Naive B cell (primary cell): Measurements from ENCODE around the gene FAM53C. TPM values are rescaled to one million over a fixed set of nuclear protein-coding genes. Genes with fewer than 3 reads are reported as not detected.
A peak's percentile ranks its signal among the peaks of the same experiment; 100 is the strongest.

Experiments used
- ATAC-seq, 2 donors: fragments of 150-1000 bp; cut with Tn5 transposase; 2 replicates each; pipeline ENCODE4 v1.10.0; 2021; ENCODE audit warnings: low read depth in 2 of 2, mild to moderate bottlenecking in 2 of 2, moderate library complexity in 2 of 2
- DNase-seq: peaks from one replicate; pipeline ENCODE4 v3.0.0; 2022
- H3K27ac Mint-ChIP-seq, 6 donors: one replicate each; pipeline ENCODE4 v1.8.0; 2020 to 2022; ENCODE audit warnings: mild to moderate bottlenecking in 6 of 6, mixed read lengths in 6 of 6, moderate library complexity in 5 of 6, inconsistent platforms in 2 of 6
- H3K27me3 Mint-ChIP-seq, 3 donors: one replicate each; pipeline ENCODE4 v1.8.0; 2021 to 2022; ENCODE audit warnings: mixed read lengths in 3 of 3, mild to moderate bottlenecking in 1 of 3
- H3K36me3 Mint-ChIP-seq, 2 donors: one replicate each; pipeline ENCODE4 v1.8.0; 2020 to 2022; ENCODE audit warnings: mixed read lengths in 2 of 2, inconsistent platforms in 1 of 2, mild to moderate bottlenecking in 1 of 2
- H3K4me1 Mint-ChIP-seq, 3 donors: one replicate each; pipeline ENCODE4 v1.8.0; 2020 to 2022; ENCODE audit warnings: mixed read lengths in 3 of 3, inconsistent platforms in 1 of 3, mild to moderate bottlenecking in 1 of 3, moderate library complexity in 1 of 3
- H3K4me3 Mint-ChIP-seq, 8 donors: one replicate each; pipeline ENCODE4 v1.8.0; 2020 to 2022; ENCODE audit warnings: mild to moderate bottlenecking in 8 of 8, mixed read lengths in 8 of 8, moderate library complexity in 8 of 8, inconsistent platforms in 2 of 8
- H3K9me3 Mint-ChIP-seq, 7 donors: one replicate each; pipeline ENCODE4 v1.8.0; 2020 to 2022; ENCODE audit warnings: mixed read lengths in 7 of 7, mild to moderate bottlenecking in 5 of 7, inconsistent platforms in 2 of 7, moderate library complexity in 1 of 7
- polyA plus RNA-seq, 6 donors: library from polyadenylated mRNA; unstranded; fragments of 300-500 nt; fragmentation: Illumina TruSeq; gene quantifications; one replicate each; pipeline ENCODE4 v1.2.3, GENCODE V29; 2021; ENCODE audit warnings: low read depth in 6 of 6

Gene FAM53C
- polyA plus RNA-seq, 6 donors from 2014 or later, result 24.2 to 37.9 (median 30.7) TPM

DNA sequence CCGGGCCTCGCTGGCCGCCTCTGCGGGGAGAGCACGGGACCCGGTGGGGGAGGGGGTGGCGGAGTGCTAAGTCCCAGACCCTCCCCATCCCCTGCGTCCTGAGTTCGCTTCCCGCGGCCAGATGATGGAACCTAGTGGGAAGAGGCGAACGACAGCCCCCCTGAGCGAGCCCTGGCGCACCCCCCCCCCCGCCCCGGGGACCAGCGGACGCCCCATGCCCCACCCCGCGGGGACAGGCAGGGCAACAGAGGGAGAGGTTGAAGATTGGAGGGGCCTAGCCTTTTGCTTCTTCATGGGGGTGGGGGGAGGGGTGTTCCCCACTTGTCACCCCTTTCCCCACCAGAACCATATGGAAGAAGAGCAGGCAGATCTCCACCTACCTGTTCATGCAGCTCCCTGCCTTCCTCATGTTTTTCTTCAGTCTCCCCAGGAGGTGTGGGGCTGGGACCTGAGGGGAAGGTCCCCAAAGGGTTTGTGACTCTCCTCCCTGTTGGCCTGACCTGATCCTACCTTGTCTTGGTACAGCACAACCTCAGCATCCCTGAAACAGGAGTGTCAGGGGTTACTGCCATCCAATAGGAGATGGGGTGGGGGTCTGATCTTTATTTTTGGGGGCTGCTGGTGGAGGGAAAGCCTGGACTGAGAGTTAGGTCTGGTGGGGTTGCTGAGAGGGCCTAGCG is 485 bp downstream of the FAM53C start:
- Mint-ChIP-seq H3K27ac (peak overlapping the region; percentile 91 to 100 (median 94)), H3K36me3 (peaks cover 0 to 9% of the 10 kb centered on the region in 2 donors), H3K4me3 (peak overlapping the region; percentile 81 to 99 (median 96)), H3K4me1 (peaks cover 35 to 37% (median 36%) of the 10 kb centered on the region in 3 donors), H3K27me3 (no peaks in the 10 kb centered on the region), H3K9me3 (no peaks in the 10 kb centered on the region)
- DNase-seq (peak; percentile 9), ATAC-seq (peak in 1 of 2 donors; percentile 0)

DNA sequence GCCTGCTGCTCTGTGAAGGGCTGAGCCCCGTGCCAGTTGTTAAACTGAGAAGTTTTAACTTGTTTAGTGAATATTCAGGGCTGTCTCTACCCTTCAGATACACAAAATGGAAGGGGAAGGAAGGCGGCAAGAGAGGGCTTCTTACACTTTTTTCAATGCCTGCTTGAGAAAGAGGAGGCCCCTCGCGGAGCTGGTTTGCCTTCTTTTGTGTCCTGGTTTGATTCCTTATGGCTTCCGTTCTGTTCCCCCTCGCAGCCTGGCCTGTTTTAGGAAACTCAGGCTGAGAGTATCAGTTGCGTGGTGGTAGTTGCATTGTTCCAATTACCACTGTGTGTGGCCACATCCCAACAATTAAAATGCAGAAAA is 1.0 kb downstream of the FAM53C start:
- H3K4me3 Mint-ChIP-seq, result peak overlapping the region; percentile 81 to 99 (median 94)
- peak; percentile 8 for DNase-seq
- H3K9me3 Mint-ChIP-seq, result no peaks in the 10 kb centered on the region
- no peak for ATAC-seq
- H3K27ac Mint-ChIP-seq, result peak overlapping the region; percentile 91 to 100 (median 94)
- no peaks in the 10 kb centered on the region for H3K27me3 Mint-ChIP-seq
- H3K4me1 Mint-ChIP-seq, result peaks cover 35 to 37% (median 36%) of the 10 kb centered on the region in 3 donors
- H3K36me3 Mint-ChIP-seq, result peaks cover 0 to 9% of the 10 kb centered on the region in 2 donors

DNA sequence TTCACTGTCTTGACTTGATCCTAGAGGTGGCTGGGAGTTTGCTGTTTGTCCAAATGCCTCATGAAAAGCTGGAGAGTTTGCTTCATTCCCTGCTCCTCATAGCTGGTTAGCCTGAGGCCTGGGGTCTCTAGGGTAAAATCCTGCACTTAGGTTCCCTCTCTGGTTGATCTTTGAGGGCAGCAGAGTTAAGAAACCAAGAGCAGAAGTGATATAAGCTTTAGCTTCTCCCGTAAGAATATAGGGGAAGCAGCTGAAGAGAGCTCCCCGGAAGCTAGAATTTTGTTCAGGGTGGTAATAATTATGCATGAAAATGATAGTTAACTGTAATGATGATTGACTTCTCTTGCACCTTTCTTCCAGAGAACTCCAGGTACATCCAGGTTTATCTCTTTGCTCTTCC is 1.4 kb downstream of the FAM53C start:
- Mint-ChIP-seq H3K4me3 (peak overlapping the region; percentile 81 to 99 (median 94)), H3K27me3 (no peaks in the 10 kb centered on the region), H3K4me1 (peaks cover 35 to 37% (median 36%) of the 10 kb centered on the region in 3 donors), H3K9me3 (no peaks in the 10 kb centered on the region), H3K27ac (peak overlapping the region; percentile 91 to 100 (median 94)), H3K36me3 (peaks cover 0 to 9% of the 10 kb centered on the region in 2 donors)
- ATAC-seq (no peak), DNase-seq (peak; percentile 18)

DNA sequence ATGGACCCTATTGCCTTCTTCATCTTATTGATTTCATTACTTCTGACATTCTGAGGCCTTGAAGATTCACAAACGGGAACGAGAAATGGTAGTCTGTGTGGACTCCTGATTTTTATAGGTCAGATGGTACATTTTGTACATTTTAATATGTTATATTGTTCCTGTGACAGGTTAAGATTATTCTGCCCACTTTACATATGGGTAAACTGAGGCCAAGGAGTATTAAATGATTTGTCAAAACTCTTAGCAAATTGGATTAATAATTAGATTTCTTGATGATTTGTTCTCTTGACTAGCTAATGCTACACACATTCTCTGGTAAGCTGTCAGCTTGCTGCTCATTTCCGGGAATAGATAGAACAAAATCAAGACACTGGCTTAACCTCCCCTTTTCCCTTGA is 1.9 kb downstream of the FAM53C start:
- peak overlapping the region; percentile 81 to 99 (median 94) for H3K4me3 Mint-ChIP-seq
- H3K36me3 Mint-ChIP-seq, result peaks cover 0 to 9% of the 10 kb centered on the region in 2 donors
- ATAC-seq (no peak), DNase-seq (no peak)
- H3K27ac Mint-ChIP-seq, result peak overlapping the region in 3 of 6 donors; percentile 84 to 100 (median 99)
- no peaks in the 10 kb centered on the region for H3K27me3 Mint-ChIP-seq
- no peaks in the 10 kb centered on the region for H3K9me3 Mint-ChIP-seq
- H3K4me1 Mint-ChIP-seq, result peaks cover 35 to 37% (median 36%) of the 10 kb centered on the region in 3 donors

DNA sequence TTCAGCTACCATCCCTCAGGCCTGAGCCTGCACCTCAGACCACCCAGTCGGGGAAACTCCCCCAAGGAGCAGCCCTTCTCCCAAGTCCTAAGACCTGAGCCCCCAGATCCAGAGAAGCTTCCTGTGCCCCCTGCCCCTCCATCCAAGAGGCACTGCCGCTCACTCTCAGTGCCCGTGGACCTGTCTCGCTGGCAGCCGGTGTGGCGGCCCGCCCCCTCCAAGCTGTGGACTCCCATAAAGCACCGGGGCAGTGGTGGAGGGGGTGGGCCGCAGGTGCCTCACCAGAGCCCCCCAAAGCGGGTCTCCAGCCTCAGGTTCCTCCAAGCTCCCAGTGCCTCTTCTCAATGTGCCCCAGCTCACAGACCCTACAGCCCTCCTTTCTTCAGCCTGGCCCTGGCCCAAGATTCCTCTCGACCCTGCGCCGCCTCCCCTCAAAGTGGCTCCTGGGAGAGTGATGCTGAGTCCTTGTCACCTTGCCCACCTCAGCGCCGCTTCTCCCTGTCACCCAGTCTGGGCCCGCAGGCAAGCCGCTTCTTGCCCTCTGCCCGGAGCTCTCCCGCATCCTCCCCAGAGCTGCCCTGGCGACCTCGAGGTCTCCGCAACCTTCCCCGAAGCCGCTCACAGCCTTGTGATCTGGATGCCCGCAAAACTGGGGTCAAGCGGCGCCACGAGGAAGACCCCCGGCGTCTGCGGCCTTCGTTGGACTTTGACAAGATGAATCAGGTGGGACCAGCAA is 7.0 kb downstream of the FAM53C start:
- peaks cover 19 to 21% (median 19%) of the 10 kb centered on the region in 3 donors for H3K4me1 Mint-ChIP-seq
- peak overlapping the region in 2 of 6 donors; percentile 4 to 37 for H3K27ac Mint-ChIP-seq
- DNase-seq (no peak), ATAC-seq (no peak)
- H3K36me3 Mint-ChIP-seq, result peaks cover 14 to 15% of the 10 kb centered on the region in 2 donors
- H3K9me3 Mint-ChIP-seq, result no peaks in the 10 kb centered on the region
- H3K4me3 Mint-ChIP-seq, result no peak overlapping the region
- H3K27me3 Mint-ChIP-seq, result no peaks in the 10 kb centered on the region

DNA sequence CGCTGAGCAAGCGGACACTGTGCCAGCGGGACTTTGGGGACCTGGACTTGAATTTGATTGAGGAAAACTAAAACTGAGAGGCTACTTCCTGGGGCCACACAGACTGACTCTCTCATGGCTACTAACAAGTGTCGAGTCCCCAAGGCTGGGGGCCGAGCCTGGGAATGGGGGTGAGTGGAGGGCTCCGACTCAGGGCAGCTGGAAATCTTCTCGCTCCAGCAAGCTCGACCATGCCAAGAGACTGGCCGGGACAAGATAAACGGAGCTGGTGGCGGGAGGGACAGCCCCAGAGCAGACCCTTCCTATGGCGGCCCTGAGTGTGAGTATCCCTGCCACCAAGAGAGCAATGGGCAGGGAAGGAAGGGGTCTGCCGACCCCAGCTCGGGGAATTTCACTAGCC is 8.8 kb downstream of the FAM53C start:
- H3K4me1 Mint-ChIP-seq, result peaks cover 14 to 18% (median 16%) of the 10 kb centered on the region in 3 donors
- H3K27me3 Mint-ChIP-seq, result no peaks in the 10 kb centered on the region
- DNase-seq, result no peak
- no peak for ATAC-seq
- no peak overlapping the region for H3K4me3 Mint-ChIP-seq
- H3K9me3 Mint-ChIP-seq, result peaks cover 0 to 3% (median 2%) of the 10 kb centered on the region in 7 donors
- peaks cover 5 to 15% of the 10 kb centered on the region in 2 donors for H3K36me3 Mint-ChIP-seq
- peak overlapping the region in 1 of 6 donors; percentile 83 for H3K27ac Mint-ChIP-seq

DNA sequence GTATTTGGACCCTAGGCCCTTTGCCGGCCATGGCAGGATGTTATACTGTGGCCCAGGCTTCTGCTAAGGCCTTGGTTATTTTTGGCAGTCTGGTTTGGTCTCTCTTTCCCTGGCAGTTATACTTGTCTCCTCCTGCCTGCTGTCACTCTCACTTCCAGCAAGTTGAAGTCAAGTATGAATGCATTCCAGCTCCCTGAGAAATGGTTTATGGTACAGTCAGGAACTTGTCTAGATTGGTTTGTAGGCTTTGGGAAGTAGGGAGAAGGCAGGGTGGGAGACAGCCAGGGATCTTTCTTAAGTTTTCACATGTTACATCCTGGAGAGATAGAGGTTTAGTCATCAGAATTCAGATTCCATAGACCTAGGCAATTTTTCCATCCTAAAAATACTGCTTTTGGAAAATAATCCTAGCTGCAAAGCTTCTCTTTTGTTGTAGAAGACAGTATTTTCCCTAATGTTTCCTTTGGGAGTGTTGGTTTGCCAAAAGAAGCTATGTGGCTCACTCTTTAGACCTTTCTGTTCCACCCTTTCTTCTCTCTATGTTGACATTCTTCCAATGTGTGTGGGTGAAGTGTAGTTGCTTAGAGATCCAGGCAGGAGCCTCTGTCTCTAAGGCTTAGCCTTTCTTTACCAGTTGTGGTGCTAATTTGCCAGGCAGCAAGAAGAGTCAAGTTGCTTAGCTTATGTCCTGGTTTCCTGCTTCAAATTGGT is 11.9 kb downstream of the FAM53C start:
- Mint-ChIP-seq H3K27me3 (no peaks in the 10 kb centered on the region), H3K4me1 (peaks cover 31 to 37% (median 34%) of the 10 kb centered on the region in 3 donors), H3K4me3 (peak overlapping the region in 4 of 8 donors; percentile 32 to 86 (median 62)), H3K27ac (peak overlapping the region in 4 of 6 donors; percentile 11 to 81 (median 36)), H3K36me3 (peaks cover 9 to 20% of the 10 kb centered on the region in 2 donors), H3K9me3 (peaks cover 0 to 7% (median 4%) of the 10 kb centered on the region in 7 donors)
- ATAC-seq (no peak), DNase-seq (no peak)

DNA sequence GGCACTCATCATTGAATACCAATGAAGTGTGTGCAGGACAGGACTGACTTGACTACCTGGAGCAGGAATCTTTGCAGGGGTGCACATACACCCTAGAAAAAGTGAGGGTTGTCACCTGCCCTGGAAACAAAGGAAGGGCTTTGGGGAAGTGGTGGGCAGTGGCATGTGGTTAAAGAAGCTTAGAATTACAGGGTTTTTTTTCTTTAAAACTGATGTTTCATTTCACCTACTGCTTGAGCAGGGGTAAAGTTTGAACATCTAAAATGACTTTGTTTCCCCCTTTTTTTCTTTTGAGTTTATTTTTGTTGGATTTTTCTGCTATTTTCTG is 12.5 kb downstream of the FAM53C start:
- H3K27me3 Mint-ChIP-seq, result no peaks in the 10 kb centered on the region
- H3K4me3 Mint-ChIP-seq, result peak overlapping the region in 5 of 8 donors; percentile 39 to 86 (median 59)
- no peak for DNase-seq
- peak overlapping the region in 4 of 6 donors; percentile 11 to 84 (median 46) for H3K27ac Mint-ChIP-seq
- H3K9me3 Mint-ChIP-seq, result peaks cover 0 to 7% (median 4%) of the 10 kb centered on the region in 7 donors
- H3K4me1 Mint-ChIP-seq, result peaks cover 37 to 42% (median 40%) of the 10 kb centered on the region in 3 donors
- no peak for ATAC-seq
- peaks cover 10 to 19% of the 10 kb centered on the region in 2 donors for H3K36me3 Mint-ChIP-seq

DNA sequence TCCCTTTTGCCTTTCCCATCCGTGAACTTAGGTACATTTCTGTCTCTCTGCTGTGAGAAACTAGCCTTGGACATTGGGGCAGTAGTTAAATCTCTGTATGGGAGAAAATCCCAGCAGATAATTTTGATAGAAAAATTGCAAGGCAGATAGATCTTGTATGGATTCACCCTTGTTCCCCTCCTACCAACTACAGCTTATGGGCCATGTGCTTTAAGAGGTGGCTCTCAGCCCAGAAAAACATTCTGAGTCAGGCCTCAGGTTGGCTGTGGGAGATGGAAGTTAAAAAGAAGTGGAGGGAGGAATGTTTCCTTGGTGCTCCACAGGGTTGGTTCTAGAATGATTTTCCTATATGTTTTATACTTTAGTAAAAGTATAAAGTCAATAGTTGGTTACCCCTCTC is 13.0 kb downstream of the FAM53C start:
- Mint-ChIP-seq H3K36me3 (peaks cover 5 to 14% of the 10 kb centered on the region in 2 donors), H3K4me1 (peaks cover 42 to 48% (median 44%) of the 10 kb centered on the region in 3 donors), H3K9me3 (peaks cover 0 to 7% (median 4%) of the 10 kb centered on the region in 7 donors), H3K27me3 (no peaks in the 10 kb centered on the region), H3K27ac (no peak overlapping the region), H3K4me3 (peak overlapping the region in 1 of 8 donors; percentile 86)
- ATAC-seq (no peak), DNase-seq (no peak)

DNA sequence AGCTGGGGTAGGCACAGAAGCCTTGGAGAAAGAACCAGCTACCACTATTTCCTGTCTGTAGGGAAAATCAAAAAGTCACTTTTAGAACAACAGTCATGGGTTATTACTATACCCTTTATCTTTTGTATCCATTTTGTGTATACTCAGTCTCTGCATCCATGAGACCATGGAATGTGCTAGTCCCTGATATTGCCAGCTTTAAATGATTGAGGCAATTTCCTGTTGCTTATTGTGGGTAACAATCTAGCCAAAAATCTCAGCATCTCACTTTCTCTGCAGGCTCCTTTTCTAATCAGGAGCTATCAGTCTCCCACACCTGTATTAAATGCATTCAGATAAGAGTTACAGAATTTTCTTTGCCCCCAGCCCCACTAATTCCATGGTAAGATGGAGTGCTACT is 13.5 kb downstream of the FAM53C start:
- Mint-ChIP-seq H3K27me3 (no peaks in the 10 kb centered on the region), H3K9me3 (peaks cover 0 to 7% (median 4%) of the 10 kb centered on the region in 7 donors), H3K36me3 (peaks cover 5 to 12% of the 10 kb centered on the region in 2 donors), H3K4me1 (peaks cover 44 to 52% (median 46%) of the 10 kb centered on the region in 3 donors), H3K27ac (peak overlapping the region in 3 of 6 donors; percentile 76 to 89 (median 82)), H3K4me3 (peak overlapping the region; percentile 80 to 91 (median 86))
- DNase-seq (no peak), ATAC-seq (no peak)

DNA sequence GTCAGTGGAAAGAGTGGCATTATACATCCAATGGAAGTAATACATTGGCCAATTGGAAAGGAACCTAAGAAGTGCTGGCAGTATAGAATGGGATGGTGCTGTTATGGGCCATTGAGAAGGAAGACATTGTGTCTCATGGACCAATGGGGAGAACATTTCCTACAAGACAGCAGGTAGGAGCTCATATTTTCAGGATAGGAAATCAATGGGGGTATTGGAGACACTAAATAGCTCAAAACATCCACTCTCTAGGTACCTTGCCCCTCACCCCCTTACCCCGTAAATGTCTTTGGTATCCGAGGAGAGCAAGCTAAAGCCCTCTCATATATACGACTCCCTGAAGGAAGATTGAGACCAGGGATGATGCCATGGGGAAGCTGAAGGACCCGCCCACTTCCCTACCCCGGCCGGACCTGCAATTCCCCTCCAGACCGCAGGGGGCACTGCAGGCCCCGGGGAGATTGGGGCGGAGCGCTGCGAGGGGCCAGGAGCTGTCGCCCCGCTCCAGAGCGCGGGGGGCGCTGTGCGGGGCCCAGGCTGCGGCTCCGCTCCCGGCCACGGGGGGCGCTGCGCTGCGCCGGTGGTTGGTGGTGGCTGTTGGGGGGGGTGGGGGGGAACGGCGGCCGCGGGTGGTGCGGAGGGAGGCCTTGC is 14.1 kb downstream of the FAM53C start, which contains the start of gene KDM3B:
Gene KDM3B (plus strand): TSS at position 615 of the 651 bp plus-strand sequence. CDS start 111 bp downstream, outside the sequence.
- Mint-ChIP-seq H3K27me3 (no peaks in the 10 kb centered on the region), H3K9me3 (peaks cover 0 to 7% (median 4%) of the 10 kb centered on the region in 7 donors), H3K4me3 (peak within 1 kb of the TSS; percentile 92 to 99 (median 94)), H3K4me1 (peaks cover 44 to 58% (median 51%) of the 10 kb centered on the region in 3 donors), H3K36me3 (peaks cover 5 to 12% of the 10 kb centered on the region in 2 donors), H3K27ac (peak within 1 kb of the TSS; percentile 91 to 97 (median 96))
- ATAC-seq, result peak; percentile 68 to 74
- DNase-seq, result peak; percentile 96

DNA sequence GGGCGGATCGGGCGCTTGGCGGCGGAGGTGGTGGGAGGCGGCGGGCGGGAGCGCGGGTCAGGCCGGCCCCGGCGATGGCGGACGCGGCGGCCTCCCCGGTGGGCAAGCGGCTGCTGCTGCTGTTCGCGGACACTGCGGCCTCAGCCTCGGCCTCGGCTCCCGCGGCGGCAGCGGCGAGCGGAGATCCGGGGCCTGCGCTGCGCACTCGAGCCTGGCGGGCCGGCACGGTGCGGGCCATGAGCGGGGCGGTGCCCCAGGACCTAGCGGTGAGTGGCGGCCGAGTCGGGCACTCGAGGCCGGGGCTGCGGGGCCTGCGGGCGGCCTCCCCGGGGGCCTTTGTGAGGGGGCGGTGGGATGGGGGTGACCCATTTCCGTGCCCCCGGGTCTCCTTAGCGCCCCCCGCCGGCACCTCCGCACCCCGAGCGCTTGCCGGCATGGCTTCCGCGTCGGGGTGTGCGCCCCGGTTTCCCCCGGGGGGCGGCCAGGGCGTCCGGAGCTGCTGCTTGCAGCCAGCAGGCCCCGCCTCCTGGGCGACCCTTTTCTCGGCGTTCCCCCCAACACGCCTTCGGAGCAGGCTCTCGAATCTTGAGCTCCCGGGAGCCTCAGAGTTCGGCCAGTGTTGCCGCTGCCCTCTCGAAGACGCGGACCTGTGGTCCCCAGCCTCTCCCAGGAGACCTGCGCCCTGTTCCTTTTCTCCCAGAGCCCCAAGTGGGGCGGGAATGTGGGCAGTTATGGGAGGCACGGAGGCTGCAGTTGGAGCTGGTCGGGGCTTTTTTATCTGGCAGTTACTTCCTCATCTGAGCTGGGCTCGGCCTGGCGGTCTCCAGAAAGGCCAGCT is 14.9 kb downstream of the FAM53C start:
- H3K9me3 Mint-ChIP-seq, result peaks cover 0 to 7% (median 4%) of the 10 kb centered on the region in 7 donors
- DNase-seq (peak; percentile 76), ATAC-seq (peak; percentile 60 to 64)
- H3K4me3 Mint-ChIP-seq, result peak overlapping the region; percentile 92 to 99 (median 94)
- no peaks in the 10 kb centered on the region for H3K27me3 Mint-ChIP-seq
- peak overlapping the region; percentile 91 to 97 (median 94) for H3K27ac Mint-ChIP-seq
- H3K36me3 Mint-ChIP-seq, result peaks cover 5 to 7% of the 10 kb centered on the region in 2 donors
- H3K4me1 Mint-ChIP-seq, result peaks cover 41 to 59% (median 51%) of the 10 kb centered on the region in 3 donors
